GM18526 (cell line): ENCODE results near the gene ITPRIPL1.
A peak's percentile ranks its signal among the peaks of the same experiment; 100 is the strongest.

Experiments
- POLR2A ChIP-seq: IDR thresholded peaks from 3 replicates; pipeline ENCODE4 v1.6.1; 2011; ENCODE audit not compliant: insufficient read length; ENCODE audit errors: extremely low read depth

ITPRIPL1 gene

GRCh38 chr2:96317584-96317997 lies 7.5 kb upstream of the ITPRIPL1 start:
- no peak for TF ChIP-seq POLR2A

- no peak for TF ChIP-seq POLR2A
These were observed 6.4 kb upstream of the ITPRIPL1 start for GRCh38 chr2:96318723-96319122.

GRCh38 chr2:96319396-96319795 lies 5.7 kb upstream of the ITPRIPL1 start:
- TF ChIP-seq POLR2A: no peak

- no peak for TF ChIP-seq POLR2A
These were observed 4.8 kb upstream of the ITPRIPL1 start for GRCh38 chr2:96320326-96320725.

GRCh38 chr2:96320728-96321622 lies 4.1 kb upstream of the ITPRIPL1 start:
- peak; percentile 10 for TF ChIP-seq POLR2A

GRCh38 chr2:96323849-96324248 lies 1.3 kb upstream of the ITPRIPL1 start:
- TF ChIP-seq POLR2A: no peak

GRCh38 chr2:96324721-96325040 lies 436 bp upstream of the ITPRIPL1 start:
- no peak for TF ChIP-seq POLR2A

GRCh38 chr2:96325884-96326255 lies 753 bp downstream of the ITPRIPL1 start:
- TF ChIP-seq POLR2A: peak; percentile 56

- no peak for TF ChIP-seq POLR2A
These were observed 1.4 kb downstream of the ITPRIPL1 start for GRCh38 chr2:96326564-96326963.

GRCh38 chr2:96326990-96327820 lies 2.1 kb downstream of the ITPRIPL1 start:
- no peak for TF ChIP-seq POLR2A

GRCh38 chr2:96329456-96329855 lies 4.3 kb downstream of the ITPRIPL1 start:
- TF ChIP-seq POLR2A: no peak

- no peak for TF ChIP-seq POLR2A
These were observed 4.8 kb downstream of the ITPRIPL1 start for GRCh38 chr2:96329874-96330273.

- TF ChIP-seq POLR2A: no peak
These were observed 5.3 kb downstream of the ITPRIPL1 start for GRCh38 chr2:96330407-96330806.

GRCh38 chr2:96333708-96334107 lies 8.6 kb downstream of the ITPRIPL1 start:
- TF ChIP-seq POLR2A: no peak

GRCh38 chr2:96336104-96336775 lies 11.1 kb downstream of the ITPRIPL1 start:
- TF ChIP-seq POLR2A: peak; percentile 38

- TF ChIP-seq POLR2A: no peak
These were observed 11.8 kb downstream of the ITPRIPL1 start for GRCh38 chr2:96336873-96337272.
